Skin epidermis (tissue), 12 donors: ENCODE measurements around the gene RUBCNL.
A peak's percentile ranks its signal among the peaks of the same experiment; 100 is the strongest.
"Not testable (repeated sequence)": the region's sequence is repeated elsewhere in the genome, so short reads cannot be mapped to it uniquely, and the experiment has no call there.

Experiments used
- H3K27ac ChIP-seq, 21 experiments: fragments of 200-600 bp; sonication (generic) in 11 of 21; one replicate each; pipeline ENCODE4 v1.5.0; 2020; ENCODE audit warnings: mild to moderate bottlenecking in 3 of 21, inconsistent platforms in 2 of 21, moderate library complexity in 2 of 21
- H3K4me3 ChIP-seq, 7 experiments: fragments of 200-600 bp; sonication (generic) in 2 of 7; one replicate each; pipeline ENCODE4 v1.5.0; 2020; ENCODE audit warnings: inconsistent platforms in 2 of 7, mild to moderate bottlenecking in 2 of 7, moderate library complexity in 1 of 7

RUBCNL gene, protein sequence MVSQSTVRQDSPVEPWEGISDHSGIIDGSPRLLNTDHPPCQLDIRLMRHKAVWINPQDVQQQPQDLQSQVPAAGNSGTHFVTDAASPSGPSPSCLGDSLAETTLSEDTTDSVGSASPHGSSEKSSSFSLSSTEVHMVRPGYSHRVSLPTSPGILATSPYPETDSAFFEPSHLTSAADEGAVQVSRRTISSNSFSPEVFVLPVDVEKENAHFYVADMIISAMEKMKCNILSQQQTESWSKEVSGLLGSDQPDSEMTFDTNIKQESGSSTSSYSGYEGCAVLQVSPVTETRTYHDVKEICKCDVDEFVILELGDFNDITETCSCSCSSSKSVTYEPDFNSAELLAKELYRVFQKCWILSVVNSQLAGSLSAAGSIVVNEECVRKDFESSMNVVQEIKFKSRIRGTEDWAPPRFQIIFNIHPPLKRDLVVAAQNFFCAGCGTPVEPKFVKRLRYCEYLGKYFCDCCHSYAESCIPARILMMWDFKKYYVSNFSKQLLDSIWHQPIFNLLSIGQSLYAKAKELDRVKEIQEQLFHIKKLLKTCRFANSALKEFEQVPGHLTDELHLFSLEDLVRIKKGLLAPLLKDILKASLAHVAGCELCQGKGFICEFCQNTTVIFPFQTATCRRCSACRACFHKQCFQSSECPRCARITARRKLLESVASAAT

DNA sequence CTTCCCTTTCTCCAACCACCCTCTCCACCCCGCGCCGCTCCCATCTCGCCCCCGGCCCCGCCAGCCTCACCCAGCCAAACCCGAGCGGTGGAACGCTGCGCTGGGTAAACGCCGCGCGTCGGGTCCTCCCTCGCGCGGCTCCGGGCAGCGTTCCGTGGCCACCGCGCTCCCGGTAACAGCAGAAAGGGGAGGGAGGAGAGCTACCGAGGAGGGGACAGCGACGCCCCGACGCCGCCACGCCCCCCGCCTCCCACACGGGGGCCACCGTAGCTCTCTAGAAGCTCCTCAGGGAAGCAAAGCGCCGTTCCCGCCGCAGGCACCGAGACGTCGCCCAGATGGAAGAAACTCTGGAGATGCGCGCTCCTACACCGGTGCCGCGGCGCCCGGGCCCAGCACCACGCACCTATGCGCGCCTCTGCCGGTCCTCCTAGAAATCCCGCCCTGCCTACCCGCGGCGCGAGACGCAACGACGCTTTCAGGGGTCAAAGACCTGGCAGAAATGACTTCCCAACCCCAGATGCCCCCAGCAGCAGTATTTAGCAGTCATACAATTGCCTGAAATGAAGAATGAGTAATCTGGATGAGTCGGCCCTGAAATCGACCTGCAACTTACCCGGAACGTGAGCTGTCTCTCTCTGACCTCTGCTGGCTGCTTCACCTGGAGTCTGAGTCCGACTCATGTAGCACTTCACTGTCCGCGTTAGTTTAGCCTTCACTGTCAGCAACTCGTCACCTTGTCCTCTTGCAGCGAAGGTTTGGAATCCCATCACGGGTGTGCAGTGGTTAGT, at the start of gene RUBCNL:
RUBCNL (minus strand) TSS at position 189 of the 788 bp plus-strand sequence. CDS start 14,777 bp downstream, outside the sequence.
- H3K27ac ChIP-seq: peak within 1 kb of the TSS; percentile 10 to 82 (median 64)
- H3K4me3 ChIP-seq: peak within 1 kb of the TSS; percentile 24 to 53 (median 45)

DNA sequence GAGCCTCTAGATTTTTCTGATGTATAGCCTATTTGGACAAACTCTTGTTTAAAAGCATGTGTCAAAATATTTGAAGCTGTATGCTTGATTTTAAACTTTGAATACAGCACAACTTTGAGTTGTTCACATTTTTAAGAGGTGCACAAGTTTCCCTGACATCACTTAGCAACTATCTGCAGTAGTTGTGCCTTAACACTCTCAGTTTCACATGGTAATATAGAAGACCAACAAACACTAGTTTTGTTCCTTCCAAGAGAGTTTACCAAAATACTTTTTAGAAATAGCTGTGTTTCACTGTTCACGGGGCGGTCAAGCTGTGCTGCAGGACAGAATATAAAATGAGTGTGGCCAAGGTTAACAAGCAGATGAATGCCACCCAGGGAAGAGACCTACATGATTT, 42.5 kb upstream of the RUBCNL start:
- H3K27ac ChIP-seq, H3K4me3 ChIP-seq: not testable (repeated sequence)

DNA sequence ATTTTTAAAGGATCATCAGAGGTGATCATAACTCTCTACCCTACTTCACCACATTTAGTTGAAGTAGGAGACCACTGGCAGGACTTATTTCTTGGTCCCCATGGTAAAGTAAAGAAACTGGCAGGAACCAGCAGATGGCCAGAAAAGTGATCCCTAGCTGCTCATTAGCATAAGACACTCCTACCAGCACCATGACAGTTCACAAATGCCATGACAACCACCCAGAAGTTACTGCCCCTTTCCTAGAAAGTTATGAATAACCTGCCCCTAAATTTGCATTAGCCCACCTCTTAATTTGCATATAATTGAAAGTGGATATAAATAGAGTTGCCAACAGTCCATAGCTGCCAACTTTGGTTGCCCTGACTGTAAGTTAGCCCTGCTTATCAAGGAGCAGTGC, 18.4 kb upstream of the RUBCNL start:
- Histone ChIP-seq H3K27ac (peak overlapping the region in 1 of 21 experiments; percentile 65), H3K4me3 (no peak overlapping the region)

DNA sequence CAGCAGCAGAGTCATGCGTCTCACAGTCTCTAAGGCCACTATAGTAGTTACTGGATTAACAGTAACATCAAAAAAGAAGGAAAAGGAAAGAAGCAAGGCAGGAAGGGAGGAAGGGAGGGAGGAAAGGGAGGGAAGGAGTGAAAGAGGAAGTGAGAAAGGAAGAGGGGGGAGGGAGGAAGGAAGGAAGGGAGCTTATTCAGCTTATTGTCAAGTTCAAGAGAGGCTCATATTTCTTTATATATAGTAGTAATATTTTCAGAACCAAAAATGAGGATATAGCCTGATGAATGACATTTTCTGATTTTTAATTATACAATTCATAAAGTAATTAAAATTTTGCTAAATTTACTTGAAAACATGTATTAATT, 17.7 kb upstream of the RUBCNL start:
- H3K27ac ChIP-seq: peak overlapping the region in 4 of 21 experiments; percentile 17 to 65 (median 29)
- no peak overlapping the region for H3K4me3 ChIP-seq

DNA sequence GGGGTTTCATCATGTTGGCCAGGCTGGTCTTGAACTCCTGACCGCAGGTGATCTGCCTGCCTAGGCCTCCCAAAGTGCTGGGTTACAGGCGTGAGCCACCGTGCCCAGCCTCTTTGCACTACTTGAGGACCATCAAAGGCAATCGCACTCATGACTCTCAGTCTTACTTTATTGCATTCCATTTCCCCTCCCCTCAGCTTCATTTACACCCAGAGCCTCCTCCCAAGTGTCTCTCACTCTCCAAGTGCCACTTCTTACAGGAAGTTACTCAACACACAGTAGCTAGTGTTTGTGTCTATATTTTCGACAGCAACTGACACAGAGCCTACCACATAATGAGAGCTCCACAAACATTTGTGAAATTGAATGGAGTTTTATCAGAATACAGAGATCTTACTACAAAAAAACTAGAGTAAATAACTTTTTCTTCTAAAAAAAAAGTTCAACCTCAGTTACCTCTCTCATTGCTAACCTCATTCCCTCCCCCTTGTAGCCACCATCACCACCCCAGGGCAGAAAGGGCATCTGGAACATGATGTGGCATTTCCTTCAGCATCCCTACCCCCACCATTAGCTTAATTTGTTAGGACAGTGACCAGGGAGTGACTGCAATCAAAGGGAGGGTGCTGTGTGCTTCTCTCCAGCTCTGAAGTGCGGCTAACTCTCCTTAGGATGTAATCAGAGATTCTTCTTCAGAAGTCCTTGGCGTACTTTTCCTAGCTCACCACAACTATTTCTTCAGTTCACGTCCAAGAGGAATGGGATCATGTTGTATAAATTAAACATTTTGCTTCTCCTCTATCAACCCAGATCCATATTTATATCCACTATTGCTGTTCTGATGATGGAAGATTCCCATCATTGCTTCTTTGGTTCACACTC, 17.0 kb upstream of the RUBCNL start:
- Histone ChIP-seq H3K27ac (peak overlapping the region in 7 of 21 experiments; percentile 12 to 65 (median 30)), H3K4me3 (no peak overlapping the region)

DNA sequence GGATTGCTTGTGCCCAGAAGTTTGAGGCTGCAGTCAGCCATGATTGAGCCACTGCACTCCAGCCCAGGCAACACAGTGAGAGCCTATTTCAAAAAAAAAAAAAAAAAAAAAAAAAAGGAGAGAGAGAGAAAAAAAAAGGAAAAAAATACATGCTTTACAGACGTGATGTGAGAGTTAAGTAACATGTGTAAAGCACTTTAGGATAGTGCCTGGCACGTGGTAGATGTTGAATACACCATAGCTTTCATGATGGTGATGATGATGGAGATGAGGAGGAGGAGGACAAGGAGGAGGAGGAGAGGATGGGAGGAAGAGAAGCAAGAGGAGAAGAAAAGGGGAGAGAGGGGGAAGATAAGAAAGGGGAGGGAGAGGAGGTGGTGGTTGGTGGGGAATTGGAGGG, 15.1 kb upstream of the RUBCNL start:
- Histone ChIP-seq H3K4me3 (no peak overlapping the region), H3K27ac (no peak overlapping the region)

DNA sequence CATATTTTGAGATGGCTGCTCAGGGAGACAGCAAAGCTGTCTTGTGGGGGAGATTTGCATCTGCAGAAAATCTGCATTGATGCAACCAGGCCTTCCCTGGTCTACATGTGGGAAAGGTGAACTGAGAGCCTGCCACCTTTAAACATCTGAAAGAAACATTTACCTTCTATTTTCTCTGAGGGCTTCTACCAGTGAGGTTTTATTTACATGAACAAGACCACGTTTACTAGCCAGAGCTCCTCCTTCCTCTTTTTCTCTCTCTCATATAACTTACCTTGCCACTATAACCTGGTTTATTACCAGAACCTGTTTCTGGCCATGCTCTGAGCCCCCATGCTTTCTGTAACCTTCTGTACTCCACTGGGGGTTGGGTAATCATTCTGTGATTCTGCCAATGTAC, 14.4 kb upstream of the RUBCNL start:
- peak overlapping the region in 2 of 21 experiments; percentile 17 to 72 for H3K27ac ChIP-seq
- H3K4me3 ChIP-seq: no peak overlapping the region

DNA sequence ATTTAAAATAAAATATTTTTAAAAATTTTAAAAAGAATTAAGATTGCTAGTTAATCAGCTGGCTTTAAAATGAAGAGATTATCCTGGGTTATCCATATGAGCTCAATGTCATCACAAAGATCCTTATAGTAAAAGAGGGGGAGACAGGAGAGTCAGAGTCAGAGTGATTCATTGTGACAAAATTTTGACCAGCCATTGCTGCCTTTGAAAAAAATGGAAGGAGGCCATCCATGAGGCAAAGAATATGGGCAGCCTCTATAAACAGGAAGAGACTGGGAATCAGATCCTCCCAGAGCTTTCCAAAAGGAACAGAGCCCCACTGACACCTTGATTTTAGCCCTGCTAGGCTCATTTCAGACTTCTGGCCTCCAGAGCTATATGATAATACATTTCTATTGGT, 9.3 kb upstream of the RUBCNL start:
- H3K4me3 ChIP-seq: no peak overlapping the region
- H3K27ac ChIP-seq: no peak overlapping the region

DNA sequence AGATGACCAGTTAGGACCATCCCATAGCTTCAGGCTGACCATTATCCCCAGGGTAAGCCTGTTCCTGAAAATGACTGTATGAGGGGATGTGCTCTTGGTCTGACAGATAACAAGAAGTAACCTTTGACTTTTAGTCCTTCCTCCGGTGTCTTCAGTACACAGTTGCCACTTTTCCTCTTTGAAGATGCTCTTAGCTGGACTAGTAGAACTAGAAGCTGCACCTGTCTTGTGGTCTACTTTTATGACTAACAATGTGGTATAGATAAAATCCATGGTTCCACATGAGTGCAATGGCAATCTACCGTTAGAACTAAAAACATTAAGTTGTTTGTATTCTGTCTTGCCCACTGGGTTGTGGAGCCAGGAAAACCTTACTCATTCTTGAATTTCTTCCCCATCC, 5.9 kb upstream of the RUBCNL start:
- Histone ChIP-seq H3K4me3 (no peak overlapping the region), H3K27ac (no peak overlapping the region)

DNA sequence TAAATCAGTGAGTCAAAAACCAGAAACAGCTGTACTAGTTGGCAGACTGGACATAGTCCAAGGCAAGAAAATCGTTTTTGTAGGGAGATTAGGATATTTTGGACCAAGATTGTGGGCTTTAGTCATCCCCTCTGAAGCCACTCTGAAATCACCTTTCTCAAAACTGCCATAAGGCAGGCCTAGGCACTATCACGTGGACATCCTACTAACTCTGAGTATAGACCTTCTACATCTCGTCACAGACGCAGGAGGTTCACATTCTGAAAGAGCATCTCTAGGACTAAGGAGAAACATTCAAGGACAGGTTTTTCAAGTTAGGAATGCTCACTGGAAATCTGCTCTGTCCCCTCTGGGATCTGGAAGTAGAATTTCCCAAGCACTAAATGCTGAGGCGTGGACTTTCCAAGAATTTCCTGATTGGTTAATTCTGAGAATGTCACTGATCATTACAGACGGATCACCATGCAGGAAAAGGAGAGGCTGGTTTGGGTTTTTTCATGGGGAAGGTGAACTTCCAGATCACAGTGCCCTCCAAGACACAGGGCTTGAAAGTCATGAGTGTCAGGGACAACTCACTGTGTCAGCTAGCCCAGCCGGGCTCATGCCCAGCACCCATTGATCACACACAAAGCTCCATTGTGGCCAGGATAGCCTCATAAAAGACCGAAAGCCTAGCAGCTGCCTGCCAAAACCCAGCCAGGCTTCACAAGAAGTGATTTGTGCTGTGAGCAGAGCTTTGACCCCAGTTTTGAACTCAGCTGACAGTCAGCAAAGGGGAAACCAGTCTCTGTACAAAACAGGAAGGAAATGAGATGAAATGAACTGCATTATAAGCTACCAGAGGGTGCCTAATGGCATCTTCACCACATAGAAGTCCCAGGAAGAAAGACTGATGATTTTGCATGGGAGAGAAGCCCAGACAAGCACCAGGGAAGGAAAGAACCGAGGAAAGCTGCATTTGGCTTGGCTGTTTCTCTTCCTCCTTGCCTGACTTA, 2.7 kb upstream of the RUBCNL start:
- H3K4me3 ChIP-seq: no peak overlapping the region
- H3K27ac ChIP-seq: peak overlapping the region in 19 of 21 experiments; percentile 21 to 80 (median 43)

DNA sequence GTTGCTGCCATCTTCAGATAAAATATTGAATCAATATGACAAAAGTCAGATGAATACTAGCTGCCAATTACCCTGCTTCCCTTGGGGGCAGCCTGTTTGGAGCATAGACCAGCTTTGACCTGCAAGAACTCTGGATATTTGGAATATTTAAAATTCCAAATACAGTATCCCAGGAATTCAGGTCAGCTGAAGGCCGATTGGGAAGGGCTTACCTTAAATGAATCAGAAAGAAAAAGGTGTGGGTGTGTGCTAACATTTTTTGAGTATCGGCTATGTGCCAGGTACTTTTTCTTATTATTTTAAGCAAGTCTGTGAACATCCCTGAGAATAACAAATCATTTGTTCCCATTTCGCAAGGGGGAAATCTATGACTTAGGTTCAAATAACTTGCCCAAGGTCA, 1.8 kb upstream of the RUBCNL start:
- no peak overlapping the region for H3K4me3 ChIP-seq
- peak overlapping the region in 2 of 21 experiments; percentile 59 to 66 for H3K27ac ChIP-seq

DNA sequence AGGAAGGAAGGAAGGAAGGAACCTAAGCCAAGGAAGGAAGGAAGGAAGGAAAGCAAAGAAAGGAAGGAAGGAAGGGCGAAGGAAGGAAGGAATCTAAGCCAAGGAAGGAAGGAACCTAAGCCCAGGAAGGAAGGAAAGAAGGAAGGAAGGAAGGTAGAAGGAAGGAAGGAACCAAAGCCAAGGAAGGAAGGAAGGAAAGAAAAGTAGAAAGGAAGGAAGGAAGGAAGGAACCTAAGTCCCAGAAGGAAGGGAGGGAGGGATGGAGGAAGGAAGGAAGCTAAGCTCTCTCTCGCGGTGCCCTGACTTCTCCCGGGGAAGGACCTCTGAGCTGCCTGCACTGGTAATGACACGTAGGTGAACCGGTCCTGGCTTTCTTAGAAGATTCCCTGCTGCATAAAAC, 1.3 kb upstream of the RUBCNL start:
- Histone ChIP-seq H3K4me3 (no peak overlapping the region), H3K27ac (peak overlapping the region in 1 of 21 experiments; percentile 66)

DNA sequence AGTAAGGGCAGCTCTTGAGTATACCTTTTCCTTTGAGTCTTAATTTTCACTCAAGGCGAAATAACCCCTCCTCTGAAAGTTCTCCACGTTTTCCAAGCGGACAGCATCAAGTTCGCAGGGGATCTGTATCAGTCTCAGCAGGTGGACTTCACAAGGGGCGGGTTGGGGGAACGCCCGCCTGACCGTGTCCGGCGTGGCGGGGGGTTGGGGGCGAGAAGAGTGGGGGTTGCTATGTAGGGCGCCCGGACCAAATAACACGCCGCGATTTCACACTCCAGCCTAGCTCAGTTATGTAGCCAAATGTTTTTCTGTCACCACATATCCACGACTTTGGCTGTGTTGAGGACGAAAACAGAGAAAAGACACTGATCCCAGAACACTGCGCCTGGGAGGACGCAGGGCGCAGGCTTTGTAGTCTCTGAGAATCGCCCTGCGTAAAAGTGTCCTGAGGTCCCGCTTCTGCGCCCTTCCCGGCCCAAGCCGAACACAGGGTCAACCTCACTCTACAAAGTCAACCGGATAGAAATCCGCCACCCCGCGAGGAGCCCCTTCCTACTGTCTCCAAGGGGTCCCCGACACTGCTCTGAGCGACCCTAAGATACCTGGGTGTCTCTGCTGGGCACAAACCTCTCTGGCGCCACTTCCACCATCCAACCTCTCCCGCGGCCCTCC, 524 bp downstream of the RUBCNL start:
- Histone ChIP-seq H3K27ac (peak overlapping the region; percentile 10 to 82 (median 64)), H3K4me3 (peak overlapping the region; percentile 24 to 53 (median 45))

DNA sequence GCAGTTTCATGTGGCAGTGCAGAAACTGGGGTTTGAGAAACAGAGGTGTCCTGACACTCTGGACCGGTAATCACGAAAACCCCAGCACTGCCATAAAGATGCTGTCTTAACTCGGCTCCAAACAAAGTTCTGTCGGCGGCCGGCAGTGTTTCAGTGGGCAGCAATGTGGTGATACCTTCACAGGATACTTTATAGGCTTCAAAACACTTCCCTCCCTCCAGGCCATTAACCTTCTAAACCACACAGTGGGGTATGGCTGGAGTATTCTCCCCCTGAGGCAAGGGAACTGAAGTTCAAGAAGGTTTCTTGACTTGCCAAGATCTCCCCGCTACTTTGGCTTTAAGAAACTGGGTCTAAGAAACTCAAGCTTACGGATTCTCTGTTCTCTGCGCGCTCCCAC, 1.1 kb downstream of the RUBCNL start:
- peak overlapping the region in 12 of 21 experiments; percentile 3 to 82 (median 68) for H3K27ac ChIP-seq
- H3K4me3 ChIP-seq: peak overlapping the region; percentile 24 to 53 (median 45)

DNA sequence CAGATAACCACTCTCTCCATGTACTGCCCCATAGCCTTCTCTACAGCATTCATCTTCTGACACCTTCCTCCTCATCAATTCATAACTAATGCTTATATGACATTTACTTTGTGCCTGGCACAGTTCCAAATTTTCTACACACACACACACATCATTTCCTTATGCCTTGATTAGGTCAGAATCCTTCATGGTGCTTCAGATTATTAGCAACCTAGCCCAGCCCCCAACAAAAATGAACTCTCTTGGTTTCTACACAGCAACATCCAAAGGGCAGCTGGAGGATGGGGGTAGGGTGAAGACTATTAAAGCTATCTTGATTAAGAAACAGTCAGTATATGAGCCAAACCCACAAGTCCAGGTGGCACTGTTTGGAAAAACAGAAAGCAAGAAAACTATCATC, 3.7 kb downstream of the RUBCNL start:
- Histone ChIP-seq H3K4me3 (no peak overlapping the region), H3K27ac (peak overlapping the region in 3 of 21 experiments; percentile 3 to 26 (median 3))

DNA sequence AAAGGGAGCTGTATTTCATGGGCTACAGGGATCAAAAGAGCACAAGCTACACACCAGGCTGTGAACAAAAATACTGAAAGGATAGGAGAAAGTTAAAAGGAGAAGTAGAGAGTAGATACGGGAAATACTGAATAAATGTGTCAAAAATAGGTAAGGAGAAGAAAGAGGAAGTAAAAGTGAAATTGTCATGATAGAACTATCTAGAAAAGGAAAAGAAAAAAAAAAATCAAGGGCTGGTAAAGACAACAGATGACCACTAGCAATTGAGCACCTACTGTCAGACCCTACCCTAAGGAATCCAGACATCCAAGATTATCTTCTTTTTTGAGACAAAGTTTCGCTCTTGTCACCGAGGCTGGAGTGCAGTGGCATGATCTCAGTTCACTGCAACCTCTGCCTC, 4.8 kb downstream of the RUBCNL start:
- H3K4me3 ChIP-seq: no peak overlapping the region
- H3K27ac ChIP-seq: peak overlapping the region in 4 of 21 experiments; percentile 1 to 71 (median 15)

DNA sequence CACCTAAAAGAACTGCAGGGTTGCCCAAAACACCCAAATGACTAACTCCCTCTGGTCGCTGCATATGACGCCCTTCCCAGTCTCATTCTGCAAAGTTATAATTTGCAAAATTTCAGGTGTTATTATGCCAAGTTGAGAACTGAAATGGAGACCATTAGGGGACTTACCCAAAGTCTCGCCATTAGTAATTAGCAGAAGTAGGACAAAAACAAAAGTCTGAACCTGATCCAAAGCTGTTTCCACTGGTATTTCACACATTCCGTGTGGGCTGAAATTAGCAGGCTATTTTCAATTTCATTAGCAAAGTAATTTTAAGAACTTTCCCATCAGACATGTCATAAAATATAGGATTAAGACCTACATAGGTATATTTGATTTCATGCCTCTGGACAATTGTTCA, 6.8 kb downstream of the RUBCNL start:
- Histone ChIP-seq H3K4me3 (no peak overlapping the region), H3K27ac (peak overlapping the region in 1 of 21 experiments; percentile 27)

DNA sequence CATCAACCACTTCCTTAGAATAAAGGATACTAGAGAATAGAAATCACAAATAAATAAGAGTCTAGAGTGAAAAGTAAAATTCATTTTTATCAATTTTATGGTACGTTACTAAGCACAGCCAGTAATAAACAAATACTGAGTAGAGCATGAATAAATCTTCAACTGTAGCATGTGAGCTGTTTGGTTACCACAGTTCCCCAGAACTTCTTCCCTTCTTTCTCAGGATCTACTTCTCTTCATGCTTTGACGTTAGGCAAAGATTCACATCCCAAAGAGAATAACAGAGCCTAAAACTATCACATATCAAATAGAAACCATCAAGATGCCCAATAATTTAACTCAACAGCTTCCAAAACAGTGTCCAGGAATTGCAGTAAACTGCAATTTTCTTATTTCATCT, 7.4 kb downstream of the RUBCNL start:
- no peak overlapping the region for H3K4me3 ChIP-seq

More for the DNA sequence above, 7.4 kb downstream of the RUBCNL start:
- H3K27ac ChIP-seq: no peak overlapping the region
